ENCODE measurements around the gene EFHC1. TPM values are rescaled to one million over a fixed set of nuclear protein-coding genes. Genes with fewer than 3 reads are reported as not detected.

The EFHC1 gene
- total RNA-seq, 1 donor from 2014 or later: 43.7 TPM

- Mint-ChIP-seq H3K4me3 (peak overlapping the region; percentile 47), H3K9me3 (no peaks in the 10 kb centered on the region)
- DNase-seq (ENCODE audit: low read depth, low spot score): peak; percentile 49
Measured at GRCh38 chr6:52416629-52417151, 3.5 kb upstream of the EFHC1 start.

GRCh38 chr6:52417675-52418111 lies 2.4 kb upstream of the EFHC1 start:
- peak overlapping the region; percentile 65 for H3K27ac Mint-ChIP-seq (ENCODE audit: unreplicated experiment)
- no peak for DNase-seq (ENCODE audit: low read depth, low spot score)
- peaks cover 21% of the 10 kb centered on the region for H3K4me1 Mint-ChIP-seq
- H3K36me3 Mint-ChIP-seq (ENCODE audit: low read depth): no peaks in the 10 kb centered on the region
- no peaks in the 10 kb centered on the region for H3K9me3 Mint-ChIP-seq
- no peak for TF ChIP-seq CTCF (conservative IDR thresholded peaks at IDR 0.05)
- H3K4me3 Mint-ChIP-seq: peak overlapping the region; percentile 72
- no peaks in the 10 kb centered on the region for H3K27me3 Mint-ChIP-seq (ENCODE audit: low read depth)

More at GRCh38 chr6:52416629-52417151, 3.5 kb upstream of the EFHC1 start:
- Mint-ChIP-seq H3K36me3 (ENCODE audit: low read depth) (no peaks in the 10 kb centered on the region), H3K27ac (ENCODE audit: unreplicated experiment) (no peak overlapping the region), H3K27me3 (ENCODE audit: low read depth) (no peaks in the 10 kb centered on the region), H3K4me1 (peaks cover 21% of the 10 kb centered on the region)
- TF ChIP-seq CTCF (conservative IDR thresholded peaks at IDR 0.05): peak; percentile 93

- Mint-ChIP-seq H3K36me3 (ENCODE audit: low read depth) (no peaks in the 10 kb centered on the region), H3K4me1 (peaks cover 21% of the 10 kb centered on the region), H3K27me3 (ENCODE audit: low read depth) (no peaks in the 10 kb centered on the region), H3K4me3 (peak overlapping the region; percentile 57), H3K9me3 (no peaks in the 10 kb centered on the region), H3K27ac (ENCODE audit: unreplicated experiment) (no peak overlapping the region)
- no peak for TF ChIP-seq CTCF (conservative IDR thresholded peaks at IDR 0.05)
- no peak for DNase-seq (ENCODE audit: low read depth, low spot score)
Measured at GRCh38 chr6:52418606-52419005, 1.5 kb upstream of the EFHC1 start.

GRCh38 chr6:52420668-52421358 lies 671 bp downstream of the EFHC1 start:
- TF ChIP-seq CTCF (conservative IDR thresholded peaks at IDR 0.05): no peak
- peak; percentile 23 for DNase-seq (ENCODE audit: low read depth, low spot score)

GRCh38 chr6:52422156-52422555 lies 2.0 kb downstream of the EFHC1 start:
- no peak for DNase-seq (ENCODE audit: low read depth, low spot score)
- H3K36me3 Mint-ChIP-seq (ENCODE audit: low read depth): peaks cover 3% of the 10 kb centered on the region
- TF ChIP-seq CTCF (conservative IDR thresholded peaks at IDR 0.05): no peak
- no peaks in the 10 kb centered on the region for H3K27me3 Mint-ChIP-seq (ENCODE audit: low read depth)
- H3K4me1 Mint-ChIP-seq: peaks cover 19% of the 10 kb centered on the region
- no peak overlapping the region for H3K4me3 Mint-ChIP-seq
- H3K27ac Mint-ChIP-seq (ENCODE audit: unreplicated experiment): no peak overlapping the region
- no peaks in the 10 kb centered on the region for H3K9me3 Mint-ChIP-seq

More at GRCh38 chr6:52420668-52421358, 671 bp downstream of the EFHC1 start:
- H3K27ac Mint-ChIP-seq (ENCODE audit: unreplicated experiment): no peak overlapping the region
- peaks cover 3% of the 10 kb centered on the region for H3K36me3 Mint-ChIP-seq (ENCODE audit: low read depth)
- no peaks in the 10 kb centered on the region for H3K27me3 Mint-ChIP-seq (ENCODE audit: low read depth)
- peaks cover 25% of the 10 kb centered on the region for H3K4me1 Mint-ChIP-seq
- H3K9me3 Mint-ChIP-seq: no peaks in the 10 kb centered on the region
- no peak overlapping the region for H3K4me3 Mint-ChIP-seq
